Esophagus muscularis mucosa (tissue), 3 donors: Measurements from ENCODE around the gene IRGQ.

ENCODE experiments used
- CTCF ChIP-seq, 3 experiments: fragments of 200-600 bp in 2 of 3; fragments of 450-650 bp in 1 of 3; sonication (generic) in 2 of 3; IDR thresholded peaks; one replicate each; pipeline ENCODE4 v1.5.1; 2017 to 2019; ENCODE audit warnings: antibody characterized with exemption in 3 of 3, mild to moderate bottlenecking in 2 of 3, moderate library complexity in 1 of 3
- POLR2AphosphoS5 ChIP-seq, 2 donors: sonication (generic); formaldehyde crosslinking; IDR thresholded peaks; one replicate each; pipeline ENCODE4 v1.6.1; 2017; ENCODE audit warnings: antibody characterized with exemption in 2 of 2

- TF ChIP-seq POLR2AphosphoS5 (IDR thresholded peaks at IDR 0.05) (no peak), CTCF (IDR thresholded peaks at IDR 0.05) (no peak)
Observed at GRCh38 chr19:43564800-43565199, 31.1 kb downstream of the IRGQ start.
